Tibial artery (tissue), 4 donors: ENCODE results near the gene PALS1.

Source experiments
- DNase-seq, 2 donors: peaks; one replicate each; pipeline ENCODE4 v3.0.0-alpha.2; 2019
- H3K27ac ChIP-seq, 2 donors: fragments of 200-600 bp; sonication (generic) in 1 of 2; 1 replicate in 1 of 2; 2 replicates in 1 of 2; pipeline ENCODE4 v1.5.1; 2018 to 2019; ENCODE audit warnings: mild to moderate bottlenecking in 1 of 2
- H3K27me3 ChIP-seq, 2 donors: fragments of 200-600 bp; sonication (generic) in 1 of 2; one replicate each; pipeline versions ENCODE4 v1.5.1 to v1.6.0; 2016 to 2019
- H3K36me3 ChIP-seq, 3 donors: fragments of 200-600 bp; sonication (generic) in 2 of 3; one replicate each; pipeline ENCODE4 v1.5.1; 2016 to 2019; ENCODE audit warnings: mild to moderate bottlenecking in 2 of 3
- H3K4me1 ChIP-seq, 4 donors: fragments of 200-600 bp; sonication (generic) in 2 of 4; 1 replicate in 3 of 4; 2 replicates in 1 of 4; pipeline ENCODE4 v1.5.1; 2016 to 2019
- H3K4me3 ChIP-seq, 2 donors: fragments of 200-600 bp; sonication (generic) in 1 of 2; 1 replicate in 1 of 2; 2 replicates in 1 of 2; pipeline ENCODE4 v1.5.1; 2018 to 2019; ENCODE audit warnings: mild to moderate bottlenecking in 2 of 2
- H3K9me3 ChIP-seq, 3 donors: fragments of 200-600 bp; sonication (generic) in 1 of 3; one replicate each; pipeline ENCODE4 v1.5.1; 2016 to 2019
- CTCF ChIP-seq, 2 experiments: fragments of 200-600 bp in 1 of 2; fragments of 450-650 bp in 1 of 2; IDR thresholded peaks; one replicate each; pipeline ENCODE4 v1.5.1; 2017 to 2019; ENCODE audit warnings: antibody characterized with exemption in 2 of 2, mild to moderate bottlenecking in 1 of 2, moderate library complexity in 1 of 2
- intact Hi-C: fragments of 100-400 bp; cut with DNase I; formaldehyde crosslinking; loops from one replicate; pipeline ENCODE4 v1.15.0; 2023; ENCODE audit warnings: low total_unique reads

The PALS1 gene

GRCh38 chr14:67241411-67242167 is at the start of gene PALS1:
Gene PALS1 (plus strand): TSS chr14:67241435. CDS start chr14:67279171, 37,736 bp downstream.
- Histone ChIP-seq H3K4me3 (peak within 1 kb of the TSS; percentile 90 to 92), H3K9me3 (no peaks in the 10 kb centered on the region), H3K27ac (peak within 1 kb of the TSS; percentile 98 to 99), H3K36me3 (no peaks in the 10 kb centered on the region), H3K4me1 (peaks cover 0 to 48% (median 8%) of the 10 kb centered on the region in 4 donors), H3K27me3 (no peaks in the 10 kb centered on the region)
- DNase-seq, result peak in 1 of 2 donors; percentile 32
- intact Hi-C loops, result loop anchor here (10.0 kb wide), 1 partner anchor 737 kb away; the partner anchor contains the start of gene GPHN
- no peak for TF ChIP-seq CTCF (IDR thresholded peaks at IDR 0.05)

- Histone ChIP-seq H3K27me3 (no peaks in the 10 kb centered on the region), H3K27ac (no peak overlapping the region), H3K36me3 (no peaks in the 10 kb centered on the region), H3K9me3 (no peaks in the 10 kb centered on the region), H3K4me3 (no peak overlapping the region), H3K4me1 (peaks cover 0 to 9% (median 3%) of the 10 kb centered on the region in 4 donors)
- no peak for TF ChIP-seq CTCF (IDR thresholded peaks at IDR 0.05)
- intact Hi-C loops, result no loop called here
- DNase-seq, result no peak
Observed at GRCh38 chr14:67191768-67192290, 49.4 kb upstream of the PALS1 start.

- peaks cover 0 to 6% (median under 1%) of the 10 kb centered on the region in 4 donors for H3K4me1 ChIP-seq
- no peak for DNase-seq
- H3K9me3 ChIP-seq, result no peaks in the 10 kb centered on the region
- no peak overlapping the region for H3K27ac ChIP-seq
- TF ChIP-seq CTCF (IDR thresholded peaks at IDR 0.05), result no peak
- H3K4me3 ChIP-seq, result no peak overlapping the region
- intact Hi-C loops, result no loop called here
- no peaks in the 10 kb centered on the region for H3K36me3 ChIP-seq
- no peaks in the 10 kb centered on the region for H3K27me3 ChIP-seq
Observed at GRCh38 chr14:67192366-67192765, 48.9 kb upstream of the PALS1 start.

- Histone ChIP-seq H3K9me3 (no peaks in the 10 kb centered on the region), H3K4me1 (peaks cover 0 to 3% (median 0%) of the 10 kb centered on the region in 4 donors), H3K36me3 (no peaks in the 10 kb centered on the region), H3K27ac (no peak overlapping the region), H3K27me3 (no peaks in the 10 kb centered on the region), H3K4me3 (no peak overlapping the region)
- intact Hi-C loops, result no loop called here
- DNase-seq, result no peak
- no peak for TF ChIP-seq CTCF (IDR thresholded peaks at IDR 0.05)
Observed at GRCh38 chr14:67195279-67195678, 46.0 kb upstream of the PALS1 start.

GRCh38 chr14:67199016-67199415 is 42.2 kb upstream of the PALS1 start:
- Histone ChIP-seq H3K36me3 (no peaks in the 10 kb centered on the region), H3K9me3 (no peaks in the 10 kb centered on the region), H3K4me3 (no peak overlapping the region), H3K4me1 (peaks cover 0 to 3% (median 0%) of the 10 kb centered on the region in 4 donors), H3K27ac (no peak overlapping the region), H3K27me3 (no peaks in the 10 kb centered on the region)
- intact Hi-C loops, result no loop called here
- no peak for DNase-seq
- TF ChIP-seq CTCF (IDR thresholded peaks at IDR 0.05), result no peak
